NCI-H128 (cell line): Measurements from ENCODE around the gene BFSP2.
"Not testable (repeated sequence)": the region's sequence is repeated elsewhere in the genome, so short reads cannot be mapped to it uniquely, and the experiment has no call there.

Experiments used
- DNase-seq: peaks from one replicate; lab custom pipeline; 2025; ENCODE audit not compliant: unreplicated experiment; lab: John Stamatoyannopoulos, UW

The BFSP2 gene

DNA sequence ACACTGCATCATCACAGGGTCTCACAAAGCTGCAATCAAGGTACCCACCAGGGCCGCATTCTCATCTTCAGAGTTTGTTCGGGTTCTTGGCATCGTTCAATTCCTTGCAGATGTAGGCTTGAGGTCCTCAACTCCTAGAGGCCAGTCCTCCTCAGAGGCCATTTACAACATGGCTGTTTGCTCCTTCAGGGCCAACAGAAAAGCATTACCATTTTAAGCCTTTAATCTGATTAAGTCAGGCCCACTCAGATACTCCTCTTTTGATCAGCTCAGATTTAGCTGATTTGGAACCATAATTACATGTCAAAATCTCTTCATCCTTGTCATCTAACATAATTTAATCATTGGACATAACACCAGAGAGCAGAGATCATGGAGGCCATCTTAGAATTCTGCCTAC is 55.4 kb downstream of the BFSP2 start:
- no peak for DNase-seq

DNA sequence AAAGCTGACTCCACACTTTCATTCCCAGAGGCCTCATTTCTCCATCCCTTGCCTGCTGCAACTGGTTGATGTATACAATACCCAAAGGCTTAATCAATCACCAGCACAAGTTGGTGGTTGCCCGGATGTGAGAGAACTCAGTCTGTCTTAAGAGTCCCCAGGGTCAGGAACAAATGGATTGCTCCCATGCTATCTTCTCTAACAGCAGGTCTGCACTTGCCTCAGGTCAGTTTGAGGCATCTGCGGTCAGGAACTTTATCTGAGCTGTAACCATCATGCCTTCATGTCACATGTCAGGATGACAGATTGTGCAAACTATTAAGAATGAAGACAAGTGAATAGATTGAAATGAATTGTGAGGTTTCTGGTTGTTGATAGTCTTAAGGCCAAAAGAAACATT is 56.1 kb downstream of the BFSP2 start:
- no peak for DNase-seq

GRCh38 chr3:133457025-133457424 is 57.2 kb downstream of the BFSP2 start:
- DNase-seq: no peak

DNA sequence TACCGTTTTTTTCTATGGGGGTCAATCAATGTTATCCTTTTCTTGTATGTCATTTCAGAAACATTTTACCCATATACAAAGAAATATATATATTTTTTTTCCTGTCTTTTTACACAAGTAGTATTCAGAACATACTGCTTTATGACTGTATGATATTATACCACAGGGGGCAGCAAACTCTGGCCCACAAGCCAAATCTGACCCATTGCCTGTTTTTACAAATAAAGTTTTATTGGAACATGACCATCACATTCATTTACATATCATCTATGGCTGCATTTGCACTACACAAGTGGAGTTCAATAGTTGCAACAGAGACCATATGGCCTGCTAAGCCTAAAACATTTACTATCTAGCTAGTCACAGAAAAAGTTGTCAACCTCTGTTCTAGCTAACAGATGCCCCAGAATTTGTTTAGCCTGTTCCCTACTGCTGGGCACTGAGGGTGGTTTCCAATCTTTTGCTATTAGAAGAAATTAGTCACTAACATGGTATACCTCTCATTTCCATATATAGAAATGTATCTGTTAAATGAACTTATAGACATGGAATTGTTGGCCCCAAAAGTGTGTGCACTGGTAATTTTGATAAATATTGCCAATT is 57.7 kb downstream of the BFSP2 start:
- DNase-seq: no peak

- no peak for DNase-seq
These were observed 59.5 kb downstream of the BFSP2 start for GRCh38 chr3:133459400-133459799.

GRCh38 chr3:133460809-133461208 is 61.0 kb downstream of the BFSP2 start:
- DNase-seq: no peak

- DNase-seq: no peak
These were observed 61.4 kb downstream of the BFSP2 start for GRCh38 chr3:133461291-133461690.

- no peak for DNase-seq
These were observed 63.5 kb downstream of the BFSP2 start for GRCh38 chr3:133463347-133463860.

DNA sequence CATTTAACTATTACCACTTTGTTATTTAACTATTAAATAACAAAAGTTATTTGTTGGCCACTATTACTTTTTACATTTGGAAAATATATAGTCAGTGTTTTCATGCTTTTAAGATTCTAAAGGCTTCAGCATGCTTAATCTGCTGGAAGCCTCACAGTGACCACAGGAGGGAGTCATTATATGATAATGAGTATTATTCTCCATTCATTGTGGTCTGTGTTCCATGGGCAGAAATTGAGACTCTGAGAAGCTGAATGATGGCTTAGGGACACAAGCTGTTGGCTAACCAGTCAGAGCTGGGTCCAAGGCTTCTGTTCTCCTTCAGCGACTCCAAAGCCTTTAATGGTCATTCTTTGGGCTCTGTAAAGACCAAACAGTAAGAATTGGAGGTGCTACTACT is 64.7 kb downstream of the BFSP2 start:
- no peak for DNase-seq

GRCh38 chr3:133466531-133467386 is 66.9 kb downstream of the BFSP2 start:
- no peak for DNase-seq

GRCh38 chr3:133467780-133468179 is 67.9 kb downstream of the BFSP2 start:
- no peak for DNase-seq

GRCh38 chr3:133468251-133468721 is 68.4 kb downstream of the BFSP2 start:
- DNase-seq: no peak

DNA sequence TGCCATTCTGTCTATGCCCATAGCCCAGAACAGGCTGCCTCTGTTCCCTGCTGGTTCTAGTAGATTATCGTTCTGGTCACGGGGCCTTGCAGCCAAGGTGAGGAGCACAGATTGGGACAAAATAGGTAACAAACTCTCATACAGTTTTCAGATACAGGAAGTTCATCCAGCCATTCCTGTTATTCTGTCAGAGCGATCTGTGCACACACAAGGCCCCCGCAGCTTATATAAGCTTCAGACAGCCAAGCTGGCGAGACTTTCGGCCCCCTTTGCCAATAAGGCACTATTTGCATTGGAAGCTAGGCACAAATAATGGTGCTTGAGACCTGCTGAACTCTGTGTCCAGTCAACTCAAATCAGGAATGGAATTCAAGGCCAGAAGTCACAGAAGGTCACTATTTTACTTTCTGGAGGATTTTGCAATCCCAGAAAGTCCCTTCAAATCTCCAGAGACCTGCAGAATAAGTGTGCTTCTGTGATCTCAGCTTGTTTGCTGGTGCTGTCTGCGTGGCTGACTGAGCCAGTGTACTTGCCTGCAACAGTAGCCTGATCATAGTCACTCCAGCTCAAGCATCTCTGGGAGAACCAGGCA is 69.4 kb downstream of the BFSP2 start:
- no peak for DNase-seq

DNA sequence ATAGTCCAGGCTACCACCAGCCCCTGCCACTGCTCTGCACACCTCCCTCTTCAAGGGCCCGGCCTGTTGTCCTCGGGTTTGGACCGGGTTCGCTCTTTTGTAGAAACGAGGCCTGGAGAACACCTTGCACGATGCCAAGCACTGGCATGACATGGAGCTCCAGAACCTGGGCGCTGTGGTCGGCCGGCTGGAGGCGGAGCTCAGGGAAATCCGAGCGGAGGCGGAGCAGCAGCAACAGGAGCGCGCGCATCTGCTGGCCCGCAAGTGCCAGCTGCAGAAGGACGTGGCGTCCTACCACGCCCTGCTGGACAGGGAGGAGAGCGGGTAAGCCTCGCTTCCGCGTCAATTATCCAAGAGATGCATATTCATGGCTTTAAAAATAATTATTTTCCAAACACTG is 72.4 kb downstream of the BFSP2 start:
- no peak for DNase-seq

GRCh38 chr3:133472889-133473288 is 73.0 kb downstream of the BFSP2 start:
- DNase-seq: no peak

- not testable (repeated sequence) for DNase-seq
These were observed 73.8 kb downstream of the BFSP2 start for GRCh38 chr3:133473472-133474191.

GRCh38 chr3:133474251-133474801 is 74.5 kb downstream of the BFSP2 start:
- no peak for DNase-seq

GRCh38 chr3:133474817-133475216 is 75.0 kb downstream of the BFSP2 start:
- no peak for DNase-seq

DNA sequence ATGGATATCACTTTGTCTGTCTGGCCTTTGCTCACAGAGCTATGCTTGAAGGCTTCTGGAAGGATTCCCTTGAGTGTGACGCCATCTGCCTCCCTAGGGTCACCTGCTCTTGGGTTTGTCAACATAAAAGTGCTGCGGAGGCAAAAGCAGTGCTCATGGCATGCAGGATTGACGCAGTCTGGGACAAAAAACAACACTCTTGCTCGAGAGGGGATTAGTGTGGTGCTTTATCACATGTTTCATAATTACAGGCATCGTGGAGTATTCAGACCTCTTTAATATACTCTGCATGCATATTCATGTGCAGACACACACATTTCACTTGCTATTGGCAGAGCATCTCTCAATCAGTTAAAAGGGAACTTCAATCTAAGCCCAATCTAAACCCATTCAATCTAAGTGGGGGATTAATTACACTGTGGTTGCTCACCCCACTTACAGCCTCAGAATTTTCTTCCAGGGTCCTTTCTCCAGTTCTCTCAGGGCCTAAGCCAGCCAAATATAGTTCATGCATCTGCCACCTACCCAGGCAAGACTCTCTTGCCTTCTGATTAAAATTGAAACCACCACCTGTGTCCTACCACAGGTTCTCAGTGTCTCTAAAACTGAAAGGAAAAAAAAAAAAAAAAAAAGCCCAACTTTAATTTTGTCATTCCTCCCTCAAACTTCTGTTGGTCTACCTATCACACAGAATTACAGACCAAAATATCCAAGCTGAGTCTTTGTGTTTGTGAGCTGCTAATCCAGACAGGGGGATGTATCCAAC is 75.6 kb downstream of the BFSP2 start:
- no peak for DNase-seq

- DNase-seq: no peak
These were observed 77.1 kb downstream of the BFSP2 start for GRCh38 chr3:133476971-133477375.
